Activated CD4-positive, CD25-positive, alpha-beta regulatory T cell treated with anti-CD3 and anti-CD28 coated beads, Interleukin-2, amount 50 U/mL, for 72 hours (primary cell): ENCODE measurements around the gene TPK1.
"Not testable (repeated sequence)": the region's sequence is repeated elsewhere in the genome, so short reads cannot be mapped to it uniquely, and the experiment has no call there.

Experiments
- DNase-seq: peaks from one replicate; pipeline ENCODE4 v3.0.0; 2021

Gene TPK1

GRCh38 chr7:144821067-144821466, 14.8 kb downstream of the TPK1 start:
- no peak for DNase-seq

GRCh38 chr7:144820552-144820951, 15.3 kb downstream of the TPK1 start:
- DNase-seq: no peak

GRCh38 chr7:144819566-144819965, 16.3 kb downstream of the TPK1 start:
- DNase-seq: no peak

GRCh38 chr7:144818511-144818910, 17.3 kb downstream of the TPK1 start:
- no peak for DNase-seq

GRCh38 chr7:144817001-144817400, 18.9 kb downstream of the TPK1 start:
- DNase-seq: no peak

- DNase-seq: no peak
Observed at GRCh38 chr7:144814299-144814698, 21.6 kb downstream of the TPK1 start.

- DNase-seq: no peak
Observed at GRCh38 chr7:144812379-144813283, 23.2 kb downstream of the TPK1 start.

GRCh38 chr7:144805627-144806239, 30.1 kb downstream of the TPK1 start:
- no peak for DNase-seq

GRCh38 chr7:144800678-144801436, 35.0 kb downstream of the TPK1 start:
- not testable (repeated sequence) for DNase-seq

- no peak for DNase-seq
Observed at GRCh38 chr7:144796919-144797318, 38.9 kb downstream of the TPK1 start.

- no peak for DNase-seq
Observed at GRCh38 chr7:144792050-144792449, 43.8 kb downstream of the TPK1 start.

GRCh38 chr7:144791488-144791887, 44.4 kb downstream of the TPK1 start:
- DNase-seq: no peak

GRCh38 chr7:144787127-144787526, 48.7 kb downstream of the TPK1 start:
- no peak for DNase-seq

- DNase-seq: no peak
Observed at GRCh38 chr7:144786522-144786921, 49.3 kb downstream of the TPK1 start.

- DNase-seq: no peak
Observed at GRCh38 chr7:144786079-144786478, 49.8 kb downstream of the TPK1 start.

GRCh38 chr7:144785521-144785920, 50.3 kb downstream of the TPK1 start:
- no peak for DNase-seq

GRCh38 chr7:144784943-144785342, 50.9 kb downstream of the TPK1 start:
- no peak for DNase-seq

GRCh38 chr7:144784441-144784840, 51.4 kb downstream of the TPK1 start:
- DNase-seq: no peak

GRCh38 chr7:144782883-144783282, 53.0 kb downstream of the TPK1 start:
- no peak for DNase-seq

- DNase-seq: no peak
Observed at GRCh38 chr7:144780071-144780608, 55.7 kb downstream of the TPK1 start.

GRCh38 chr7:144777889-144778288, 58.0 kb downstream of the TPK1 start:
- DNase-seq: not testable (repeated sequence)

GRCh38 chr7:144777005-144777839, 58.6 kb downstream of the TPK1 start:
- no peak for DNase-seq
